GM19372 (cell line): ENCODE data around the gene CDC42BPG.
A peak's percentile ranks its signal among the peaks of the same experiment; 100 is the strongest.

Experiments used
- ATAC-seq: cut with Tn5 transposase; IDR thresholded peaks from one replicate; pipeline ENCODE4 v1.9.1; 2021; ENCODE audit warnings: mild to moderate bottlenecking, low read depth, moderate library complexity; ENCODE audit not compliant: unreplicated experiment

Gene CDC42BPG

DNA sequence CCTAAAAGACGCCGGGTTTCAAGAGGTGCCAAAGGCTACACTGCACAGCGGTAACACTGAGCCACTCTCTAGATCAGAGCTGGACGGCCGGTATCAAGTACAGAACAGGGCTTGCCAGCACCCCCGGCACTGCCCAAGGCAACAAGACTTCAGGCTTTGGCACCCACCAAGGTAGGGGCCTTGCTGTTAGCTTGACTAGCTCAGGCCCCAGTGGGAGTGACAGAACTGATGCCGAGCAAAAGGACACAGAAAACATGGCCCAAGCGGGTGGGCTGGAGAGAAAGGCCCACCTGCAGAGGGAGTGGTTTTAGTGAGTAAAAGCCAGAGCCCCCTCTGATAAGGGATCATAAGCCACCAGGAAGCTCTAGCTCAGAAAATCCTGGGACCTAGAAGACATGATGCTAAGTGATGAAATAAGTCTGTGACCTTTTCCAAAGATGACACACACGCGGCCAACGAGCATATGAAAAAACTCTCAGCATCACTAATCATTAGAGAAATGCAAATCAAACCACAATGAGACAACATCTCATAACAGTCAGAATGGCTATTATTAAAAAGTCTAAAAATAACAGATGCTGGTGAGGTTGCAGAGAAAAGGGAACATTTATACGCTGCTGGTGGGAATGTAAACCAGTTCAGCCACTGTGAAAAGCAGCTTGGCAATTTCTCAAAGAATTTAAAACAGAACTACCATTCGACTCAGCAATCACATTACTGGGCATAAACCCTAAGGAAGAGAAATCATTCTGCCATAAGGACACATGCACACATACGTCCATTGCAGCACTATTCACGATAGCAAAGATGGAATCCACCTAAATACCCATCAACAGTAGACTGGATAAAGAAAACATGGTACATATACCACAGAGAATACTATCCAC lies 21.1 kb upstream of the CDC42BPG start:
- no peak for ATAC-seq

DNA sequence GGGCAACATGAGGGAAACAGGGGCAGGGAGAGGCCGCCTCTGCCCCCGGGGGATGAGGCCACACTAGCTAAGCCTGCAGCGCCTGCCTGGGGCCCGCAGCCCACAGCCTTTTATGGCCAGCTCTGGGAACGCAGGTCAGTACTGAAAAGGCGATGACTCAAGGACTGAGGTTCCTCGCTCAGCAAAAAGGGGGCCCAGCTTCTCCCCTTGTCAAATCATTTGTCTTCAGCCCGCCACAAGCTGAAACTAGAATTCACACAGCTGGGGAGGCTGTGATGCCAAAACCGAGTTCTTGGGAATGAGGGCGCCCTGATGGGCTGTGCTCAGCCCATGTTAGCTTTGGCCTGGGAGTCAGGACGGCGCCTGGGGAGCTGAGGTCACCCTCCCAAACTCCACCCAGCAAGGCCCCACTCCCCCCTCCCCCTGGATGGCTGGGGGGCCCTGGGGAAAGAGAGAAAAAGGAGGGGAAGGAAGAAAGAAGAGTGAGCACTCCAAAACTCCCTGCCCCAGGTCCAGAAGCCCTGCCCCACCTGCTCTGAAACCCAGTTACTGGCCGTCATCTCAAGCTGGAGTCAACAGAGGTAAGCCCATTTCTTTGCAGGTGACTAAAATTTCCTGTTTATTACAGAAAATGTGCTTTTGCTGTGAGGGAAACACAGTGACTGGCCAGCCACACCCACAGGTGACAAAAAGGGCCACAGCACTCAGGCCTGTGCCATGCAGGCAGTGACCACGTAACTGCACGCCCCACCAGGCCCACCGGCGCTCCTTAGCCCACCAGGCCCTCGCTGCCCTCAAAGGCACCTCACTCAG lies 20.2 kb upstream of the CDC42BPG start:
- no peak for ATAC-seq

DNA sequence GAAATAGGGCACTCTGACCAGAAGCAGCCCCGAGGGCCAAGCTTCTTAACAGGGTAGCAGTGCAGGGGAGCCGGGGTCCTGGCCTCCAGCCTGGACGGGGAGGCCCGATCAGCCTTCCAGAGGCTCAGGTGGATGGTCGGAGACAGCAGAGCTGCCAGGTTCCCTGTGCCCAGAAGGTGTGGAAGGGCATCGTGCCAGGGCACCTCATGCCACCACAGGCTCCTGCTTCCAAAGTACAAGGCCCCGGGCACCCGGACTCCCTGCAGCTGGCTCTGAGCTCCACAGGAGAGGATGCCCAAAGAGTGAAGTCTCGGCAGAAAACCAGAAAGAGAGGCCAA lies 19.7 kb upstream of the CDC42BPG start:
- ATAC-seq, result no peak

DNA sequence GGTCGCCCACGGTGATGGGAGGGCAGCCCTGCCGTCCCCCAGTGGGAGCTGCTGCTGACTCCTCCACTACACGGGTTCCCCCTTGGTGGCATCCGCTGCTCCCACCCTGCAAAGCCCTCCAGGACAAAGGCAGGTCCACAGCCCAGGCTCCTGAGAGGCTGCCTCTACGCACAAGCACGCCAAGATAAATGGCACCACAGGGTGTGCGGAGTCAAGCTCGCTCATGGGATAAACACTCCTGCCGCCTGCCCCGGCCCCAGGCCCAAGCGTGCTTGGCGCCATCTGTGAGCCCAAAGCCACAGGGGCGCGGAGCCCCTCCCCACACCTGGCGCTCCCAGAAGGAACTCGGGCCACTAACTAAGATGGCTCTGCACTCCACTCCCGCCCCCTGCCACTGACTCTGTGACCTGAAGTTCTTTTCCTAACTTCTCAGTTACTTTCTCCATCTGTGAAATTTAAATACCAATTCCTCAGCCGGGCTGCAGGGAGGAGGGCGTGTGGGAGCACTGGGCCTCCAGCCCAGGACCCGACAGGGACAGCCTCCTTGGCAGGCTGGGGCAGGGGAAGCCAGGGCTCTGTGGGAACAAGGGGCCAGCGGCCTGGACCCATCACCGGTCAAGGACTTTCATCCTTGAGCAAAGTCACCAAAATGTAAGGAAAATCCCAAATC lies 19.1 kb upstream of the CDC42BPG start:
- ATAC-seq, result no peak

DNA sequence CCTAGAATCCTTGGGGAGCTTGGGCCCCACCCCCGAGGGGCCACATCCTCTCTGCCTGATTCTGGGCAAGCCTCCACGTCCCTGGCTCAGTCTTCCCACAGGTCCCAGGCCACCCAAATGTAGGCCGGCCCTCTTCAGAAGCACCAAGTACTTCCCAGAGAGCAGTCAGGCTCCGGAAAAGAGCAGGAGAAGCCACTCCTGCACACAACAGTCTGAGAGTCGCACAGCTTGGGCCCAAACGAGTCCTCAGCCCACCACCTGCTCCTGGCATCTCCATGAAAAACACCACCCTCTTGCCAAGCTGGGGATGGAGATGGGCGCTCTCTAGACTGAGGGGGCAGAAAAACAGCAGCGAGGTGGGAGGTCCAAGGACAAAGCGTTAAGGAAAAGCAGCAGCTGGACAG lies 18.5 kb upstream of the CDC42BPG start:
- ATAC-seq, result no peak

DNA sequence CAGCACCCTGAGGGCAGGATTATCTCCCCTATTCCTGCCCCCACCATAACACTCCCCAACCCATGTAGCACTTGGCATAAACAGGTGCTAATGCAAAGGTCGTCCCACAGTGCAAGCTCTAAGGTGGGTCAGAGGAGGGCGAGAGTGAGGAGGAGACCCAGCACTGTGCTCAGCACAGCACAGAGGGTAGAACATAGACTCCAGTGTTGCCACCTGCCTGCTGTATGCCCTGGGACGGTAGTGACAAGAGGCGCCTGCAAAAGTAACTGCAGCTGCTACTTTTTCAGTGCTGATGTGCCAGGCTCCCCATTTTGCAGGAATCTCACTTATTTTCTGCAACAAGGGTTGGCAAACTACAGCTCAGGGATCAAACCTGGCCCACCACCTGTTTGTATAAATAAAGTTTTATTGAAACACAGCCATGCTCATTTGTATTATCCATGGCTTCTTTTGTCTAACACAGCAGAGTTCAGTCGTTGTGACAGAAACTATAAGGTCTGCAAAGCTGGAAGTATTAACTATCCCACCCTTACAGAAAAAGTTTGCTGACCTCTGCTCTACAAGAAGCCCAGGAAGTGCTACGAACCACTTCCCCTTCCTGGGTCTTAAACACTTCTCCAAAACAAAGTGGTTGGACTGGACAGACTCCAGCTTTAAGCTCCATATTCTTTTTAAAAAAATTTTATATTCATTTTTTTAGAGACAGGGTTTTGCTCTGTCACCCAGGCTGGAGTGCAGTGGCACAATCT lies 16.9 kb upstream of the CDC42BPG start:
- ATAC-seq, result no peak

DNA sequence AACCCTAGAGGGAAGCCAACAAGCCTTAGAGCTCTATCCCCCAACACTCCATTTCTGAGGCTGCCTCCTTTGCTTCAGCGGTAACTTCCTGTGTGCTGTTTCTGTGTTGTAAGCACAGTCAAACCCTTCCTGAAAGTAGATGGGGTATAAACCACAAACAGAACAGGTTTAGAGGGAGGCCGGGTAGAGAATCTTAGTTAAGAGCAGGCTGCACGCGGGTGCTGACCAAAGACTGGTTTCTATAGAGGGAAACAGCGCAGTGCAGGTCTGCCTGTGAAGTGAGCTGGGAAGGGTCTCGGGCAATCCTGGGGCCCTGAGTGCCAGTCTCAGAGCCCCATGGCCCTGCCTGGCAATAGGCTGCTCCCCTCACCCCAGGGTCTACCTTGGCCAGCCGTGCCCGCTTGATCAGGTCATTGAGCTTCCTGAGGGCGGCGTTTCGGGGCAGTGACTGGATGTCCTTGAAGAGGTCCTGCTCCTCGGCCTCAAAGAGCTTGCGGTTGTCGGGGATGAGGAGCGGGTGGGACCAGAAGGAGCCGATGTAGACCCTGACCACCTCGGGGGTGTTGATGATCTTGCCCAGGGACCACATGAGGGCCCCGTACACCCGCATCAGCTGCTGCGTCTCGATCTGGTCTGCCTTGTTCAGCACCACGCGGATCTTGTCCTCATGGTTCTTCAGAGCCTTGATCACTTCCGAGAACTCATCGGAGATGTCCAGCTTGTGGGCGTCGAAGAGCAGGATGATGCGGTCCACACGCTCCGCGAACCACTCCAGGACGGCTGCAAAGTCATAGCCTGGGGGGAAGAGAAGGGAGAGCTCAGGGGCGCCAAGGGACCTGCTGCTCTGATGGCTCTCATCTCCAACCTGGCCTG lies 15.3 kb upstream of the CDC42BPG start:
- peak; percentile 74 for ATAC-seq

DNA sequence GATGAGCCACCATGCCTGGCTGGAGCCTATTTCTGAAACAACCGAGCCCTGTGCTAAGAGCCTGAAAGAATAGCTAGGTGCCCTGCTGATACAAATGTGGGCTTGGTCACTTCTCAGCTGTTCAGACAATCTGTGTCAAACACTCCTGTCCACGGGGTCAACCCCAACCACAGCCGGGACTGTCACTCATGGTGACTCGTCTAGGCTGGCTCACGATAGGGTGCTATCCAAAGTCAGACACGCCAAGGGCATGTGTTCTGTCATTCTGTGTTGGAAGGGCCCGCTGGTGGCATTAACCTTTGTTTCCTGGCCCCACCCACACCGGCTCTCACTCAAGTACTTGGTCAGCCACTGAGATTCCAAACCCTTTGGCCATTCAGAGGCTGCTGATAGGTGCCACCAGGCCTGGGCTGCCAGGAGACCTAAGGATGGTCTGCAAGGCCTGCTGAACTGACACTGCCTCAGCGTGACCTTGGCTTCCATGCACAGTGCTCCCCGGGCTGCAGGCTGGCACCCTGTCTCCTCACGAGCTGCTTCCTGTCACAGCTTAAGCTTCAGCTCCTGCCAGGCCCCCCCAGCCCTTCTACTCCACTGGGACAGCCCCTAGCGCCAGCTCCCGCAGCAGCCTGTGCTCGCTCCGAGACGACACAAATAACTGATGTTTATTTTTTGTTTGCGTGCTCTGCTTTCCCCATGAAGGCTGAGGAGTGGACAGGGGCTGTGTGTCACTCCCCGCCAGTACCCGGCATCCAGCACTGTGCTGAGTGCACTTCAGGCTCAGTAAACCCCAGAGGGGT lies 14.2 kb upstream of the CDC42BPG start:
- ATAC-seq, result peak; percentile 20

DNA sequence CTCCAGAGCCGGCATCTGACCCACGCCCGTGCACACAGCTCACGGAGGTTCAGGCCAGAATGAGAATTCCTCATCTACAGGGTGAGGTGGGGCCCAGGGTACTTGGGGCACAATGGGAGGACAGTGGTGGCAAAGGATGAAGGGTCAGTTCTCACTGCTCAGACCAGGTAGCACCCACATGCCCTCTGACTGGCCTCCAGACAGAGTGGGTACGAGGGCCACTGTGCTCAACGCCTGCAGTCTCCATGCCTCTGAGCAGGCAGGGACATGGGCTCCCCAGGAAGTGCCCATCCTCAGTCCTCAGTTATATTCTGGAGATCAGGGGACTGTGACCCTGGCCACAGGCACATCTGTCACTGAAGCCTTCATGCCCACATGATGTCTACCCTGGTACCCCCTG lies 13.0 kb upstream of the CDC42BPG start:
- no peak for ATAC-seq

DNA sequence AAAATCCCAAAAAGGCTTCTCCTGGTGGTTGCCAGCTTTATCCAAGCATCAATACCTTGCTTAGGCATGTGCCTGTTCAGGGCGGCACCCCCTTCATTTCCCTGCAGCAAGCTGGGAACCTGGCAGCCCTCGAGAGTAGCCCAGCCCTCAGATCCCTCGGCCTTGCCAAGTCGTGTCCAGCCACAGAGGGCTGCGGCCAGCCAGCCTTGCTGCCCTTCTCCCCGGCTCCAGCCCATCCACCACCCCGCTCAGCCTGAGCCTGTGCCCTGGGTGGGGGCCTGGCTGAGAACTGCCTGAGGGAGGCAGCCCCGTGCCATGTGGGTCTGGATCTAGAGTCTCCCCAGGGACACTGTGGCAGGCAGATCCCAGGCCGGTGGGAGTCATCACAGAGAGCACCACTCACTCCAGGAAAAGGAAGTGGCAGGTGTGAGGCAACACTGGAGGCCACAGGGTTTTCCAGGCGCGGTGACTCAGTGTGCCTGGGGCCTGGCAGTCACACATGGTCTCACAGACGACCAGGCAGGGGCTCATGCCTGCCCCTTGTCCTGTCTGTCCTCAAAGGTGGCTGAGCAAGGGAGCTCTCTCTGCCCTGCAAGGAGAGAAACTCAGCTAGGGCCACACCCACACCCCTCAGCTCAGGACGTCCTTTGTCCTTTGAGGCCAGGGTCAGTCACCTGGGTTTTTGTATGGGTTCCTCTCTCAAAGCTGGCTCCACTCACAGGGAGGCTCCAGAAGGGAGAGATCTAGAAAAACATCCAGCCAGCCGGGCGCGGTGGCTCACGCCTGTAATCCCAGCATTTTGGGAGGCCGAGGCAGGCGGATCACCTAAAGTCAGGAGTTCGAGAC lies 12.2 kb upstream of the CDC42BPG start:
- no peak for ATAC-seq

DNA sequence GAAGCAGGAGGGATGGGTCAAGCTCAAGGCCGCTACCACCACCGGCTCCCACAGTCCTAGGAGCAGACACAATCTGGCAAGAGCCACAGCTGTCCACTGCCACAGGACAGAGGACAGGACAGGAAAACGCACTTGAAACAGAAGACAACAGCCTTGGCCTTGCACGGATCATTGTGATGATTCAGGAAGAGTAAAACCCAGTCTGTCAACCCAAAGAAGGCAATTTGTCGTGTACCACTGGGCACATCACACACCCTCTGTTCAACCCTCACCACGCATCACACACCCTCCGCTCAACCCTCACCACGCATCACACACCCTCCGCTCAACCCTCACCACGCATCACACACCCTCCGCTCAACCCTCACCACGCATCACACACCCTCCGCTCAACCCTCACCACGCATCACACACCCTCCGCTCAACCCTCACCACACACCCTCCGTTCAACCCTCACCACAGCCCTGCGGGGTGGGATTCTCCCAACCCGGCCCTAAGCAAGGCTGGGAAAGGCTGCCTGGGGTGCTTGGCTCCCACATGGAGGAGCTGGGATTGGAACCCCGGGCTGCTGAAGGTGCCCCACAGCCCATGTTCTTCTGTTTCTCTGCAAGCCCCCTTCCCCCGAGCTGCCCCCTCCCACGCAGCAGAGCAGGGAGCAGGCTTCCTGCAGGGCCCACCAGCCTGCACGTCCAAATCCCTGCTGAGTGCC lies 11.3 kb upstream of the CDC42BPG start:
- no peak for ATAC-seq

DNA sequence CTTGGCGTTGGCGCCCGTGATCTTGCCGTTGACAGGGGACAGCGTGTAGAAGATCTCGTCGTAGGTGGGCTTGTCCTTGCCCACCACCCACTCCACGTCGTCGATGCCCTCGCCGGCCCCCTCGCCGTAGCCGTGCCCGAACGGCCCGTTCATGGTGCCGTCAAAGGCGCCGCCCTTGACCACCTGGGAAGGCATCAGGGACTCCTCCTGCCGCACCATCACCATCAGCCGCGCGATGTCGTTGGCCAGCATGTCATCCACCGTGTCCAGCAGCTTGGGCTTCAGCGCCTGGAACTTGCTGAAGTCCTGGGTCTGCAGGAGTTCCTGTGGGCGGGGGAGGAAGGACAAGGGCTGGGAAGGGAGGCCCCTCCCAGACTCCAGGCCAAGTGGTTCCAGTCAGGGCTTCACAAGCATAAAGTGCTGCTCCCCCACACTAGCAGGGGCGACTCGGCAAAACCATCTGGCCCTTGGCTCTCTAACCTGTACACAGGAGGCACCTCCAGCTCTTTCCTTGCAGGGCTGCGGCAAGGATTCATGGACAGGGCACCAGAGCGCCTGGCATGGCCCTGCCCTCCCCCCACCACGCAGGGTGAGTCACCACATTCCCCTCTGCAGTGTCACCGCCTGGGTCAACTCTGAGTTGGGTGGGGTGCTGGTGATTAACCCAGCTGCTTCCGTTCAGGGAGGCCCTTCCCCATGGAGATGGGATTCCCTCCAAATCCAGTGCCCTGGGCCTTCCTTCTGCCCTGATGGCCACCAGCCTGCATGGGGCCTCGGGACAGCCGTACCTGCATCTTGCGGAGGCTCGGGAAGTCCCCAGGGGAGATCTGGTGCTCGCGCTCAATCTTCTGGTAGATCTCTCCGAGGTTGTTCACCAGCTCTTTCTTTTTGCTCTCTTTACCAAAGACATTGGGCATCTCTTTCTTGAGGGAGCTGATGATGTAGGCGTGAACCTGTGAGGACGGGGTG lies 10.4 kb upstream of the CDC42BPG start:
- no peak for ATAC-seq

DNA sequence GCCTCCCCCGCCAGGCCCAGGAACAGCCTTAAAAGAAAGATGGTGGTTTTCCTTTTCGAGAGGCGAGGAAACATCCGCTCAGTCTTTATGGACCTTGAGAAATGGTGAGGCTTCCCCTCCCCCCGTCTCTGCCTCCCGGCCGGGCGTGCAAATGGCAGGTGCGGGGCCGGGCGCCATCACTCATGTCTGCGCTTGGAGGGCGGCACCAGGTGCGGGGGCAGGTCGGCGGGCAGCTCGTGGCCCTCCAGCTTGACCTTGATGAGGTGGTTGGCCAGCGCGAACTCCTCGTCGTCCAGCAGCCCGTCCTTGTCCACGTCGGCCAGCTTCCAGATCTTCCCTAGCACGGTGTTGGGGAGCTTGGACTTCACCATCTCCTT lies 9.7 kb upstream of the CDC42BPG start:
- no peak for ATAC-seq

DNA sequence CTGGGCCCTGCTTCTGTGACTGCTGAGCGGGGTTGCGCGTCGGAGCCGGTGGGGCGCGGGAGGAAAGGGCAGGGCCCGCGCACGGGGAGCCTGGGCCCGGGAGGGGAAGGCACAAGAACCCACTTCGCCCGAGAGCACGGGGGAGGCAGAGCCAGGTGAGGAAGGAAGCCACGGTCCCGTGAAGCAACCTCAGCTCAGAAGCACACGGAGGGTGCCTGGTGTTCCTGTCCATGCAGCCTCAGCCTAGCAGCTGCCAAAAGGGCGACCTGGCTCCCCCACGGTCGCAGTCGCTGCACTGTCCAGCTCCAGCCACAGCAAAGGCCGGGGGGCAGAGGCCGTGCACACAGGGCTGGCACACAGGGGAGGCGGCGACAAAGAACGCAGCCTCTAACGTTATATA lies 9.3 kb upstream of the CDC42BPG start:
- no peak for ATAC-seq

DNA sequence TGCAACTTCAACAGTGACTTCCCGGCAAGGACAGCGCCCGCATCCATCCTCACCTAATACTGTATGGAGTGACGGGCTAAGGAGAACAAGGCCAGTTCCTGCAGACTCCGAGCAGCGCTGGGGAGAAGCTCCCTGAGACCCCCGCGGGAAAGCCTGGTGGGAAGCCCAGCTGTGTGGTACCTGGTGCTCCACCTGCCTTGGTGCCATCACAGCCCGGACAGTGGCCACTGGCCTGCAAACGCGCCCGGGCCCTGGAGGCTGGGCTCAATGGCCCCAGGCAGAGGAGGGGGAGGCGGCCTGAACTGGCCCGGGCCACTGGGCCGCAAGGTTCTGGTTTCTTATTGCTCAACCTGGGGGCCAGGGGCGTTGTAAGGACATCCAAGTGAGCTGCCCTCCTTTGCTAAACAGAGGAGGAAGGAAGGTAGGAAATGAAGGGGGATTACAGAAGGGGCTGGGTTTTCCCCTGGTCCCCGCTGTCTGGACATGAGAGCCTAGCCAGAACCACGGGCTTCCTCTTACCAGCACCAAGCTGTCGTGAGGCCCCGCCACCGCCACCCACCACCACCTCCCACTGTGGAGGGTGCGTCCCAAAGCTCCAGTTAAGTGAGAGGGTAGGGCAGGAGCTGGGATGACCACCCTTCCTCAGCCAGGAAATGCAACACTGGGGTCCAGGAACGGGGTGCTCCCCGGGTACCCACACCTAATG lies 8.5 kb upstream of the CDC42BPG start:
- ATAC-seq, result no peak
